ENCODE measurements around the gene RTL5. TPM values are rescaled to one million over a fixed set of nuclear protein-coding genes. Genes with fewer than 3 reads are reported as not detected.

Gene RTL5
- total RNA-seq, 2 experiments from 2014 or later, result not detected

DNA sequence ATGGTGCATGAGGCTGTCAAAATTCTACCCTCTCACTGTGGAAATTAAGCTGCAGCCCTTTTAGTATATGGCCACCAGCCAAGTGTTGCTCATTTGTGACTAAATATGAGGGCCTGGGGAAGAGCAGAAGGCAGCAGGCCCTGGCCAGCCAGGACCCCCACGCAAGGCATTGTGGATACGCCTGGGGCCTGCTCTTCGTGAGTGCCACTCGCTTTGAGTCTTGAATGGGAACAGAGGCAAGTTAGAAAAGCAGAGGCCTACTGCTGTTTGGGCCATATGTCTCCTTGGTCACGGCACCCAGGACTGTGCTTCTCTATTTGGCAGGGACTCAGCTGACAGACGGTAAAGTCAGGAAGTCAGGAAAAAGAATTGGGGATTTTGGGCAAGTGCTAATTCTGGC lies 10.9 kb downstream of the RTL5 start:
- Histone ChIP-seq H4K20me1 (ENCODE audit: insufficient read depth, low read length) (no peaks in the 10 kb centered on the region), H3K4me3 (ENCODE audit: low read depth, low read length, poor library complexity, severe bottlenecking) (no peak overlapping the region), H3K79me2 (ENCODE audit: insufficient read depth, low read depth, low read length) (no peaks in the 10 kb centered on the region), H3K27ac (ENCODE audit: low read depth, low read length, poor library complexity, severe bottlenecking) (no peak overlapping the region), H3K4me1 (ENCODE audit: insufficient read depth, low read length, poor library complexity, severe bottlenecking) (no peaks in the 10 kb centered on the region), H2AFZ (ENCODE audit: low read length) (no peak overlapping the region), H3K36me3 (ENCODE audit: insufficient read depth, low read length) (no peaks in the 10 kb centered on the region), H3K4me2 (ENCODE audit: low read length) (no peak overlapping the region), H3K9me2 (ENCODE audit: insufficient read depth, low read length) (no peaks in the 10 kb centered on the region), H3K9me3 (ENCODE audit: low read length) (no peaks in the 10 kb centered on the region)
- TF ChIP-seq EZH2phosphoT487 (IDR thresholded peaks at IDR 0.05; ENCODE audit: borderline replicate concordance, low read depth, low read length), result no peak
- TF ChIP-seq, protein P1, sequence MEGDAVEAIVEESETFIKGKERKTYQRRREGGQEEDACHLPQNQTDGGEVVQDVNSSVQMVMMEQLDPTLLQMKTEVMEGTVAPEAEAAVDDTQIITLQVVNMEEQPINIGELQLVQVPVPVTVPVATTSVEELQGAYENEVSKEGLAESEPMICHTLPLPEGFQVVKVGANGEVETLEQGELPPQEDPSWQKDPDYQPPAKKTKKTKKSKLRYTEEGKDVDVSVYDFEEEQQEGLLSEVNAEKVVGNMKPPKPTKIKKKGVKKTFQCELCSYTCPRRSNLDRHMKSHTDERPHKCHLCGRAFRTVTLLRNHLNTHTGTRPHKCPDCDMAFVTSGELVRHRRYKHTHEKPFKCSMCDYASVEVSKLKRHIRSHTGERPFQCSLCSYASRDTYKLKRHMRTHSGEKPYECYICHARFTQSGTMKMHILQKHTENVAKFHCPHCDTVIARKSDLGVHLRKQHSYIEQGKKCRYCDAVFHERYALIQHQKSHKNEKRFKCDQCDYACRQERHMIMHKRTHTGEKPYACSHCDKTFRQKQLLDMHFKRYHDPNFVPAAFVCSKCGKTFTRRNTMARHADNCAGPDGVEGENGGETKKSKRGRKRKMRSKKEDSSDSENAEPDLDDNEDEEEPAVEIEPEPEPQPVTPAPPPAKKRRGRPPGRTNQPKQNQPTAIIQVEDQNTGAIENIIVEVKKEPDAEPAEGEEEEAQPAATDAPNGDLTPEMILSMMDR (conservative IDR thresholded peaks at IDR 0.05; ENCODE audit: low read length), result no peak
- BruUV-seq (replicated peaks), result no TSS peak
- ChIA-PET POLR2A (no interaction called here), CTCF (ENCODE audit: unreplicated experiment) (no interaction called here)
- DNase-seq (ENCODE audit: low spot score), result no peak
- intact Hi-C loops (cut with micrococcal nuclease; ENCODE audit: unreplicated experiment), result no loop called here

DNA sequence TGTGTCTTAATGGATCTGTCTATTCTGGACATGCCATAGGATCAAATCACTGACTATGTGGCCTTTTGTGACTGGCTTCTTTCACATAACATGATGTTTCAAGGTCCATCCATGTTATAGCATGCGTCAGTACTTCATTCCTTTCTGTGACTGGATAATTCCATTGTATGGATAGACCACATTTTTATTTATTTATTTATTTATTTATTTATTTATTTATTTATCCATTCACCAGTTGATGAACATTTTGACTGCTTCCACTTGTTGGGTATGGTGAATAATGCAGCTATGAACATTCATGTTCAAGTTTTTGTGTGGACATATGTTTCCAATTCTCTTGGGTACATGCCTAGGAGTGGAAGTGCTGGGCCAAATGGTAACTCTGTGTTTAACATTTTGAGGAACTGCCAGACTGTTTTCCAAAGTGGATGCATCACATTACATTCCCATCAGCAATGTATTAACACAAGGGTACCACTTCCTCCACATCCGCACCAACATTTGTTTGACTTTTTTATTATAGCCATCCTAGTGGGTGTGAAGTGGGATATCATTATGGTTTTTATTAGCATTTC lies 14.0 kb downstream of the RTL5 start:
- no peaks in the 10 kb centered on the region for H3K9me2 ChIP-seq (ENCODE audit: insufficient read depth, low read length)
- DNase-seq (ENCODE audit: low spot score), result no peak
- no peak overlapping the region for H3K4me3 ChIP-seq (ENCODE audit: low read depth, low read length, poor library complexity, severe bottlenecking)
- intact Hi-C loops (cut with micrococcal nuclease; ENCODE audit: unreplicated experiment), result no loop called here
- BruUV-seq (replicated peaks), result no TSS peak
- no peak overlapping the region for H3K4me2 ChIP-seq (ENCODE audit: low read length)
- ChIA-PET CTCF (ENCODE audit: unreplicated experiment) (no interaction called here), POLR2A (no interaction called here)
- no peaks in the 10 kb centered on the region for H4K20me1 ChIP-seq (ENCODE audit: insufficient read depth, low read length)
- no peak for TF ChIP-seq EZH2phosphoT487 (IDR thresholded peaks at IDR 0.05; ENCODE audit: borderline replicate concordance, low read depth, low read length)
- TF ChIP-seq, protein P1 (conservative IDR thresholded peaks at IDR 0.05; ENCODE audit: low read length), result no peak
- H3K9me3 ChIP-seq (ENCODE audit: low read length), result no peaks in the 10 kb centered on the region
- H3K36me3 ChIP-seq (ENCODE audit: insufficient read depth, low read length), result no peaks in the 10 kb centered on the region
- H3K4me1 ChIP-seq (ENCODE audit: insufficient read depth, low read length, poor library complexity, severe bottlenecking), result no peaks in the 10 kb centered on the region
- H3K27ac ChIP-seq (ENCODE audit: low read depth, low read length, poor library complexity, severe bottlenecking), result no peak overlapping the region
- H2AFZ ChIP-seq (ENCODE audit: low read length), result no peak overlapping the region
- H3K79me2 ChIP-seq (ENCODE audit: insufficient read depth, low read depth, low read length), result no peaks in the 10 kb centered on the region

DNA sequence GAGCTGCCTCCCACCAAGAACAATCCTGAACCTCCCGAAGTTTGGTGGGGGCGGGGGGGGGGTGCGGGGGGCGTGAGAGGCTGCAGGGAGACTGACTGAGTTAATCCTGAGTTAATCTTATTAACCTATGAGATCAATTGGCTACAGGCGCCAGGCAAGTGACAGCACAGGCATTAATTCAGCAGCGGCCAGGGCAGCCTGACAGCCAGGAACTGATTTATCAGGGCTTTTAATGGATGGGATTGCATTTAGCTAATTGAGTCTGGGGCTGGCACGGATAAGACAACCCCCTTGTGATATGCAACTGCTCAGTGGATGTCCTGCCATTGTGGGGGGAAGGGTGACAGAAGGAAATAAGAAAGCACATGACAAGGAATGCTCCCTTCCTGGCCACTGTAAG lies 16.3 kb downstream of the RTL5 start:
- Histone ChIP-seq H3K4me3 (ENCODE audit: low read depth, low read length, poor library complexity, severe bottlenecking) (no peak overlapping the region), H2AFZ (ENCODE audit: low read length) (no peak overlapping the region), H3K4me2 (ENCODE audit: low read length) (no peak overlapping the region), H3K79me2 (ENCODE audit: insufficient read depth, low read depth, low read length) (no peaks in the 10 kb centered on the region), H3K4me1 (ENCODE audit: insufficient read depth, low read length, poor library complexity, severe bottlenecking) (no peaks in the 10 kb centered on the region), H3K27ac (ENCODE audit: low read depth, low read length, poor library complexity, severe bottlenecking) (no peak overlapping the region), H4K20me1 (ENCODE audit: insufficient read depth, low read length) (no peaks in the 10 kb centered on the region), H3K9me2 (ENCODE audit: insufficient read depth, low read length) (no peaks in the 10 kb centered on the region), H3K9me3 (ENCODE audit: low read length) (no peaks in the 10 kb centered on the region), H3K36me3 (ENCODE audit: insufficient read depth, low read length) (no peaks in the 10 kb centered on the region)
- intact Hi-C loops (cut with micrococcal nuclease; ENCODE audit: unreplicated experiment), result no loop called here
- ChIA-PET POLR2A (no interaction called here), CTCF (ENCODE audit: unreplicated experiment) (no interaction called here)
- DNase-seq (ENCODE audit: low spot score), result no peak
- no TSS peak for BruUV-seq (replicated peaks)
- TF ChIP-seq EZH2phosphoT487 (IDR thresholded peaks at IDR 0.05; ENCODE audit: borderline replicate concordance, low read depth, low read length), result no peak
- TF ChIP-seq, protein P1 (conservative IDR thresholded peaks at IDR 0.05; ENCODE audit: low read length), result no peak
